WTC11 (cell line): ENCODE results near the gene PRSS1. TPM values are rescaled to one million over a fixed set of nuclear protein-coding genes. Genes with fewer than 3 reads are reported as not detected.
A peak's percentile ranks its signal among the peaks of the same experiment; 100 is the strongest.

ENCODE experiments used
- ATAC-seq: fragments of 200-7000 bp; cut with Tn5 transposase; 2 replicates; pipeline ENCODE4 v1.10.0; 2021; ENCODE audit warnings: mild to moderate bottlenecking, moderate library complexity
- CTCF ChIA-PET: fragments of 300-600 bp; sonication (Branson Sonifier 250); formaldehyde crosslinking; loops from one replicate; lab custom pipeline; 2021; ENCODE audit warnings: antibody characterized with exemption; lab: Charles Lee
- POLR2A ChIA-PET: fragments of 350-600 bp; sonication (Branson Sonifier 250); formaldehyde crosslinking; loops from one replicate; lab custom pipeline; 2021; ENCODE audit warnings: antibody characterized with exemption; lab: Charles Lee
- DNase-seq: peaks from one replicate; pipeline ENCODE4 v3.0.0; 2021; ENCODE audit warnings: low spot score
- H3K27ac Mint-ChIP-seq: 2 replicates; pipeline ENCODE4 v1.8.0; 2021; ENCODE audit warnings: mixed read lengths
- H3K27me3 Mint-ChIP-seq: 2 replicates; pipeline ENCODE4 v1.8.0; 2021; ENCODE audit warnings: low read depth, mild to moderate bottlenecking, moderate library complexity, mixed read lengths
- H3K36me3 Mint-ChIP-seq: 2 replicates; pipeline ENCODE4 v1.8.0; 2021; ENCODE audit warnings: mixed read lengths
- H3K4me1 Mint-ChIP-seq: 2 replicates; pipeline ENCODE4 v1.8.0; 2022; ENCODE audit warnings: mixed read lengths
- H3K4me3 Mint-ChIP-seq: 2 replicates; pipeline ENCODE4 v1.8.0; 2021; ENCODE audit warnings: mild to moderate bottlenecking, moderate library complexity, mixed read lengths
- H3K9me3 Mint-ChIP-seq: 2 replicates; pipeline ENCODE4 v1.8.0; 2021; ENCODE audit warnings: mixed read lengths
- ATF1 ChIP-seq: sonication (generic); formaldehyde crosslinking; IDR thresholded peaks from 2 replicates; pipeline ENCODE4 v1.8.1; 2023; ENCODE audit warnings: mild to moderate bottlenecking, moderate library complexity, missing genetic modification reagents
- ATF2 ChIP-seq: sonication (generic); formaldehyde crosslinking; IDR thresholded peaks from 2 replicates; pipeline ENCODE4 v1.8.1; 2022; ENCODE audit warnings: low read depth, missing genetic modification reagents, borderline replicate concordance
- ATF3 ChIP-seq: sonication (generic); formaldehyde crosslinking; conservative IDR thresholded peaks from 2 replicates; pipeline ENCODE4 v1.8.1; 2022; ENCODE audit warnings: mild to moderate bottlenecking, missing genetic modification reagents
- CREM ChIP-seq: sonication (generic); formaldehyde crosslinking; IDR thresholded peaks from 2 replicates; pipeline ENCODE4 v1.8.1; 2022; ENCODE audit warnings: mild to moderate bottlenecking, missing genetic modification reagents, moderate library complexity
- CTCF ChIP-seq: fragments of 200-600 bp; IDR thresholded peaks from 2 replicates; pipeline ENCODE4 v1.8.0; 2022; ENCODE audit warnings: antibody characterized with exemption
- E2F1 ChIP-seq: sonication (generic); formaldehyde crosslinking; IDR thresholded peaks from 2 replicates; pipeline ENCODE4 v1.8.0; 2022; ENCODE audit warnings: mild to moderate bottlenecking, missing genetic modification reagents
- EMX1 ChIP-seq: fragments of 250-450 bp; sonication (Bioruptor Pico); IDR thresholded peaks from 2 replicates; pipeline ENCODE4 v1.8.0; 2021; ENCODE audit warnings: mild to moderate bottlenecking
- ERG ChIP-seq: fragments of 250-450 bp; sonication (Bioruptor Pico); IDR thresholded peaks from 2 replicates; pipeline ENCODE4 v1.8.0; 2021; ENCODE audit warnings: mild to moderate bottlenecking
- ESRRA ChIP-seq: sonication (generic); formaldehyde crosslinking; IDR thresholded peaks from 2 replicates; pipeline ENCODE4 v1.8.1; 2022; ENCODE audit warnings: mild to moderate bottlenecking, missing genetic modification reagents, borderline replicate concordance
- ETV6 ChIP-seq: sonication (generic); formaldehyde crosslinking; IDR thresholded peaks from 2 replicates; pipeline ENCODE4 v1.8.1; 2022; ENCODE audit warnings: mild to moderate bottlenecking, missing genetic modification reagents
- FOXK1 ChIP-seq: sonication (generic); formaldehyde crosslinking; IDR thresholded peaks from 2 replicates; pipeline ENCODE4 v1.8.0; 2022; ENCODE audit warnings: mild to moderate bottlenecking, moderate library complexity, missing genetic modification reagents
- IRF2 ChIP-seq: sonication (generic); formaldehyde crosslinking; IDR thresholded peaks from 2 replicates; pipeline ENCODE4 v1.8.0; 2022; ENCODE audit warnings: low read depth, missing genetic modification reagents, borderline replicate concordance
- JAZF1 ChIP-seq: fragments of 250-450 bp; sonication (Bioruptor Pico); IDR thresholded peaks from 2 replicates; pipeline ENCODE4 v1.9.0; 2021; ENCODE audit warnings: moderate library complexity, mild to moderate bottlenecking, inconsistent platforms
- OVOL2 ChIP-seq: fragments of 250-450 bp; sonication (Bioruptor Pico); IDR thresholded peaks from 2 replicates; pipeline ENCODE4 v1.9.0; 2021; ENCODE audit warnings: mild to moderate bottlenecking, borderline replicate concordance
- PREB ChIP-seq: sonication (generic); formaldehyde crosslinking; IDR thresholded peaks from 2 replicates; pipeline ENCODE4 v1.8.1; 2022; ENCODE audit warnings: mild to moderate bottlenecking, missing genetic modification reagents, moderate library complexity, borderline replicate concordance
- RELA ChIP-seq: sonication (generic); formaldehyde crosslinking; IDR thresholded peaks from 2 replicates; pipeline ENCODE4 v1.8.1; 2022; ENCODE audit warnings: missing genetic modification reagents, mild to moderate bottlenecking, borderline replicate concordance
- RORB ChIP-seq: fragments of 250-450 bp; sonication (Bioruptor Pico); IDR thresholded peaks from 2 replicates; pipeline ENCODE4 v1.9.0; 2021; ENCODE audit warnings: mild to moderate bottlenecking
- SMAD4 ChIP-seq: sonication (generic); formaldehyde crosslinking; IDR thresholded peaks from 2 replicates; pipeline ENCODE4 v1.8.0; 2022; ENCODE audit warnings: mild to moderate bottlenecking, missing genetic modification reagents
- SP1 ChIP-seq: sonication (generic); formaldehyde crosslinking; conservative IDR thresholded peaks from 2 replicates; pipeline ENCODE4 v1.8.1; 2022; ENCODE audit warnings: missing genetic modification reagents
- TEAD1 ChIP-seq: sonication (generic); formaldehyde crosslinking; IDR thresholded peaks from 2 replicates; pipeline ENCODE4 v1.8.0; 2022; ENCODE audit warnings: mild to moderate bottlenecking, missing genetic modification reagents
- TEAD4 ChIP-seq: sonication (generic); formaldehyde crosslinking; IDR thresholded peaks from 2 replicates; pipeline ENCODE4 v1.8.0; 2022; ENCODE audit warnings: mild to moderate bottlenecking, missing genetic modification reagents
- USF1 ChIP-seq: sonication (generic); formaldehyde crosslinking; IDR thresholded peaks from 2 replicates; pipeline ENCODE4 v1.8.0; 2022; ENCODE audit warnings: mild to moderate bottlenecking, missing genetic modification reagents
- ZNF425 ChIP-seq: fragments of 250-450 bp; sonication (Bioruptor Pico); conservative IDR thresholded peaks from 2 replicates; pipeline ENCODE4 v1.9.0; 2021; ENCODE audit warnings: mild to moderate bottlenecking
- total RNA-seq: library from RNA; stranded (reverse); gene quantifications from 3 replicates; pipeline ENCODE4 v1.2.3, GENCODE V29; 2021

Gene PRSS1
- total RNA-seq, 1 experiment from 2014 or later, result 11.1 TPM

GRCh38 chr7:142782922-142783900 lies 33.9 kb downstream of the PRSS1 start:
- POLR2A ChIA-PET, result interaction anchor here (0.5 to 1.0 kb wide), 3 partner anchors 13 to 456 kb away, joined by 3 to 4 read pairs (median 3); no protein-coding TSS in a partner anchor
- Mint-ChIP-seq H3K36me3 (no peaks in the 10 kb centered on the region), H3K27me3 (0 out of 2 replicates have a peak, but pooled peaks cover 6% of the 10 kb centered on the region), H3K9me3 (no peaks in the 10 kb centered on the region), H3K27ac (no peak overlapping the region), H3K4me3 (peak overlapping the region; percentile 66), H3K4me1 (peaks cover 7% of the 10 kb centered on the region)
- peak; percentile 82 for ATAC-seq
- TF ChIP-seq RORB, result no peak
- no peak for TF ChIP-seq ZNF425 (CRISPR knock-in tag)
- peak; percentile 68 for TF ChIP-seq ETV6
- 0 out of 2 replicates have a peak, but pooled peaks have one; percentile 14 for TF ChIP-seq TEAD1 (CRISPR knock-in tag)
- TF ChIP-seq RELA, result no peak
- no peak for TF ChIP-seq E2F1 (CRISPR knock-in tag)
- TF ChIP-seq IRF2, result no peak
- no peak for TF ChIP-seq CREM (CRISPR knock-in tag)
- TF ChIP-seq ATF3 (CRISPR knock-in tag), result no peak
- no peak for TF ChIP-seq EMX1
- peak; percentile 93 for TF ChIP-seq CTCF
- TF ChIP-seq JAZF1 (CRISPR knock-in tag), result no peak
- DNase-seq, result peak; percentile 91
- CTCF ChIA-PET, result interaction anchor here (0.6 to 5.1 kb wide), 85 partner anchors 8 to 479 kb away, joined by 3 to 174 read pairs (median 5); partner anchors contain the start of gene EPHB6

GRCh38 chr7:142784096-142784495 lies 34.8 kb downstream of the PRSS1 start:
- H3K27ac Mint-ChIP-seq, result no peak overlapping the region
- ChIA-PET POLR2A (no interaction called here), CTCF (interaction anchor here (0.6 to 5.1 kb wide), 15 partner anchors 10 to 460 kb away, joined by 3 to 174 read pairs (median 9); no protein-coding TSS in a partner anchor)
- peaks cover 7% of the 10 kb centered on the region for H3K4me1 Mint-ChIP-seq
- no peak overlapping the region for H3K4me3 Mint-ChIP-seq
- H3K36me3 Mint-ChIP-seq, result no peaks in the 10 kb centered on the region
- H3K27me3 Mint-ChIP-seq, result 0 out of 2 replicates have a peak, but pooled peaks cover 6% of the 10 kb centered on the region
- DNase-seq (no peak), ATAC-seq (no peak)
- no peaks in the 10 kb centered on the region for H3K9me3 Mint-ChIP-seq
- TF ChIP-seq FOXK1 (CRISPR knock-in tag) (no peak), SMAD4 (CRISPR knock-in tag) (no peak), OVOL2 (CRISPR knock-in tag) (no peak), ATF2 (no peak), TEAD4 (CRISPR knock-in tag) (no peak), PREB (CRISPR knock-in tag) (no peak), ATF1 (no peak), ERG (no peak), USF1 (CRISPR knock-in tag) (no peak), SP1 (CRISPR knock-in tag) (no peak), ESRRA (no peak)
